Measurements from ENCODE around the gene MGLL. TPM values are rescaled to one million over a fixed set of nuclear protein-coding genes. Genes with fewer than 3 reads are reported as not detected.

Gene MGLL
- total RNA-seq, 1 donor from 2014 or later, result 9.4 TPM

- Mint-ChIP-seq H3K9me3 (no peaks in the 10 kb centered on the region), H3K4me1 (ENCODE audit: unreplicated experiment) (peaks cover 16% of the 10 kb centered on the region), H3K36me3 (no peaks in the 10 kb centered on the region), H3K4me3 (no peak overlapping the region), H3K27ac (no peak overlapping the region), H3K27me3 (peaks cover 5% of the 10 kb centered on the region)
- no peak for TF ChIP-seq CTCF (conservative IDR thresholded peaks at IDR 0.05)
- DNase-seq (ENCODE audit: extremely low spot score, unreplicated experiment), result no peak
These were observed 25.0 kb upstream of the MGLL start for GRCh38 chr3:127847236-127847720.

- TF ChIP-seq CTCF (conservative IDR thresholded peaks at IDR 0.05), result no peak
- H3K4me3 Mint-ChIP-seq, result no peak overlapping the region
- DNase-seq (ENCODE audit: extremely low spot score, unreplicated experiment), result no peak
- no peaks in the 10 kb centered on the region for H3K36me3 Mint-ChIP-seq
- no peaks in the 10 kb centered on the region for H3K9me3 Mint-ChIP-seq
- peaks cover 5% of the 10 kb centered on the region for H3K27me3 Mint-ChIP-seq
- H3K4me1 Mint-ChIP-seq (ENCODE audit: unreplicated experiment), result peaks cover 16% of the 10 kb centered on the region
- no peak overlapping the region for H3K27ac Mint-ChIP-seq
These were observed 24.3 kb upstream of the MGLL start for GRCh38 chr3:127846576-127846975.

DNA sequence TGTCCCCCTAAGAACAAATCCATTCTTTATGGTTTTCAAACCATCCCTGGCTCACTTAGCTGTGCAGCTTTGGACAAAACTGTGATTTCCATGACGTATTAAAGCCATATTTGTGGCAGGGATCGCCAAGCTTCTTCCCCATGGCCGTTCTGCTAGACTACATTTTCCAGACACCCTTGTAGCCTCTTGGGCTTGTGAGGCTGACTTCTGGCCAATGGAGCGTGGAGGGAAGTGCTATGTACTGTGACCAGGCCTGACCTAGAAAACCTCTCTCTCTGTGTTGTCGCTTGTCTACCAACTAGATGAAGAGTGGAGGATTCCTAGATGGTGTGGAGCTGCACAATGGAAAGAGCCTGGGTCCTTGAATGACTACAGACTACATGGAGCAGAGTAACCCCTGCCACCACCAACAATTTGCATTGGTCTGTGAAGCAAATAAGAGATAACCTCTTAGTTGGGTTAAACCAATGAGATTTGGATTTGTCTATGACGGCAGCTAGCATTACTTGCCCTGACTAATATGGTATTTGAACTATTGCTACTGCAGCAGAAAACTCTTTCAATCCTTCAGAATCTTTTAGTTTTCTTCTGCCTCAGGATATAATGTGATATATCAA is 22.1 kb upstream of the MGLL start:
- Mint-ChIP-seq H3K27ac (no peak overlapping the region), H3K27me3 (peaks cover 5% of the 10 kb centered on the region), H3K4me3 (no peak overlapping the region), H3K9me3 (no peaks in the 10 kb centered on the region), H3K36me3 (no peaks in the 10 kb centered on the region), H3K4me1 (ENCODE audit: unreplicated experiment) (peaks cover 16% of the 10 kb centered on the region)
- no peak for TF ChIP-seq CTCF (conservative IDR thresholded peaks at IDR 0.05)
- DNase-seq (ENCODE audit: extremely low spot score, unreplicated experiment), result no peak

DNA sequence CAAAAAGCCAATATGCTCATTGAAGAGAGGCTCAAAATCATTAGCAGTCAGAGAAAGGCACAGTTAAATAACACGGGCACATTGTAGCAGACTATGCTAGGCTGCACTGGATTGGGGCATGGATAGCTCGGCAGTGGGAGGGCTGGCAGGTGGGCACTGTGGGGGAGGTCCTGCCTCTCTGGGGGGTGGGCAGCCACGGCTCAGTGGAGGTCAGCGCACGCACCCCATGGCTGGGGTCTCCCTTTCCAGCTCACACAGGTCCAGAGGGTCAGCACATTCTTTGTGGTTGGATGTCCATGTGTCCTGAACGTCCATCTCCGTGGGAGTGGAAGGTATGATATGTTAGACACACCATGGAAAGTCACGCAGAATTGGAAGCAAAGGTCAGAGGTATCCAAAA is 18.4 kb upstream of the MGLL start:
- Mint-ChIP-seq H3K4me3 (no peak overlapping the region), H3K27ac (no peak overlapping the region), H3K27me3 (peaks cover 4% of the 10 kb centered on the region), H3K36me3 (no peaks in the 10 kb centered on the region), H3K9me3 (no peaks in the 10 kb centered on the region), H3K4me1 (ENCODE audit: unreplicated experiment) (peaks cover 3% of the 10 kb centered on the region)
- no peak for TF ChIP-seq CTCF (conservative IDR thresholded peaks at IDR 0.05)
- peak; percentile 54 for DNase-seq (ENCODE audit: extremely low spot score, unreplicated experiment)

DNA sequence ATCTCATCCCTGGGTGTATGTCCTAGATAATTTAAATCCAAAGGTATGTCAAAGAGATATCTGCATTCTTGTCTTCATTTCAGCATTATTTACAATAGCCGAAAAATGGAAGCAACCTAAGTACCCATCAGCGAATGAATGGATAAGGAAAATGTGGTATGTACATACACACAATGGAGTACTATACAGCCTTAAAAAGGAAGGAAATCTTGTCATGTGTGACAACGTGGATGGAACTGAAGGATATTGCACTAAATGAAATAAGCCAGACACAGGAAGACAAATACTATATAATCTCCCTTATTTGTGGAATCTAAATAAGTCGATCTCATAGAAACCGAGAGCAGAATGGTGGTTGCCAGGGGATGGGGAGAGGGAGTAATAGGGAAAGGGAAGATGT is 16.8 kb upstream of the MGLL start:
- DNase-seq (ENCODE audit: extremely low spot score, unreplicated experiment), result no peak
- no peak for TF ChIP-seq CTCF (conservative IDR thresholded peaks at IDR 0.05)
- Mint-ChIP-seq H3K36me3 (no peaks in the 10 kb centered on the region), H3K27me3 (peaks cover 4% of the 10 kb centered on the region), H3K27ac (no peak overlapping the region), H3K4me1 (ENCODE audit: unreplicated experiment) (peaks cover 6% of the 10 kb centered on the region), H3K4me3 (no peak overlapping the region), H3K9me3 (no peaks in the 10 kb centered on the region)
